Stimulated activated CD8-positive, alpha-beta memory T cell treated with anti-CD3 and anti-CD28 coated beads, Interleukin-2, amount 100 ng/mL, for 1 hour (primary cell): ENCODE results near the gene SLC35F4.
"Not testable (repeated sequence)": the region's sequence is repeated elsewhere in the genome, so short reads cannot be mapped to it uniquely, and the experiment has no call there.

Experiments used
- DNase-seq, 2 donors: peaks; one replicate each; pipeline ENCODE4 v3.0.0-alpha.2; 2020; ENCODE audit warnings: low read depth in 2 of 2

Gene SLC35F4

GRCh38 chr14:57797160-57797559 lies 68.7 kb downstream of the SLC35F4 start:
- no peak for DNase-seq

- DNase-seq = no peak
Observed at GRCh38 chr14:57796556-57796955, 69.3 kb downstream of the SLC35F4 start.

- DNase-seq = no peak
Observed at GRCh38 chr14:57785058-57785457, 80.8 kb downstream of the SLC35F4 start.

GRCh38 chr14:57771801-57772200 lies 94.1 kb downstream of the SLC35F4 start:
- no peak for DNase-seq

- DNase-seq = no peak
Observed at GRCh38 chr14:57769863-57770523, 95.9 kb downstream of the SLC35F4 start.

- no peak for DNase-seq
Observed at GRCh38 chr14:57761800-57762199, 104.1 kb downstream of the SLC35F4 start.

- DNase-seq = no peak
Observed at GRCh38 chr14:57760896-57761295, 105.0 kb downstream of the SLC35F4 start.

GRCh38 chr14:57755018-57755521 lies 110.8 kb downstream of the SLC35F4 start:
- DNase-seq = no peak

GRCh38 chr14:57754527-57754926 lies 111.4 kb downstream of the SLC35F4 start:
- DNase-seq = no peak

GRCh38 chr14:57753821-57754220 lies 112.1 kb downstream of the SLC35F4 start:
- no peak for DNase-seq

- DNase-seq = not testable (repeated sequence)
Observed at GRCh38 chr14:57752142-57752695, 113.7 kb downstream of the SLC35F4 start.

- DNase-seq = no peak
Observed at GRCh38 chr14:57751400-57751799, 114.5 kb downstream of the SLC35F4 start.

- no peak for DNase-seq
Observed at GRCh38 chr14:57749267-57749666, 116.6 kb downstream of the SLC35F4 start.

- no peak for DNase-seq
Observed at GRCh38 chr14:57748279-57748678, 117.6 kb downstream of the SLC35F4 start.

GRCh38 chr14:57747036-57747435 lies 118.9 kb downstream of the SLC35F4 start:
- DNase-seq = no peak

- DNase-seq = no peak
Observed at GRCh38 chr14:57746563-57746962, 119.3 kb downstream of the SLC35F4 start.

- no peak for DNase-seq
Observed at GRCh38 chr14:57739516-57739915, 126.4 kb downstream of the SLC35F4 start.

GRCh38 chr14:57737598-57737997 lies 128.3 kb downstream of the SLC35F4 start:
- no peak for DNase-seq

GRCh38 chr14:57736391-57736790 lies 129.5 kb downstream of the SLC35F4 start:
- no peak for DNase-seq

GRCh38 chr14:57735276-57735675 lies 130.6 kb downstream of the SLC35F4 start:
- DNase-seq = no peak

- no peak for DNase-seq
Observed at GRCh38 chr14:57732463-57733285, 133.2 kb downstream of the SLC35F4 start.
